HG03469 (cell line): ENCODE measurements around the gene LRCH3.
A peak's percentile ranks its signal among the peaks of the same experiment; 100 is the strongest.

ENCODE experiments used
- ATAC-seq: cut with Tn5 transposase; IDR thresholded peaks from one replicate; pipeline ENCODE4 v1.9.1; 2021; ENCODE audit warnings: mild to moderate bottlenecking, moderate library complexity, moderate number of reproducible peaks; ENCODE audit not compliant: unreplicated experiment

Gene LRCH3

GRCh38 chr3:197791113-197791891 lies at the start of gene LRCH3:
LRCH3 (plus strand) TSS chr3:197791254; CDS start chr3:197791279, 25 bp downstream.
- ATAC-seq = peak; percentile 42

GRCh38 chr3:197742787-197743186 lies 48.3 kb upstream of the LRCH3 start:
- no peak for ATAC-seq

- no peak for ATAC-seq
Measured at GRCh38 chr3:197746209-197746608, 44.8 kb upstream of the LRCH3 start.

DNA sequence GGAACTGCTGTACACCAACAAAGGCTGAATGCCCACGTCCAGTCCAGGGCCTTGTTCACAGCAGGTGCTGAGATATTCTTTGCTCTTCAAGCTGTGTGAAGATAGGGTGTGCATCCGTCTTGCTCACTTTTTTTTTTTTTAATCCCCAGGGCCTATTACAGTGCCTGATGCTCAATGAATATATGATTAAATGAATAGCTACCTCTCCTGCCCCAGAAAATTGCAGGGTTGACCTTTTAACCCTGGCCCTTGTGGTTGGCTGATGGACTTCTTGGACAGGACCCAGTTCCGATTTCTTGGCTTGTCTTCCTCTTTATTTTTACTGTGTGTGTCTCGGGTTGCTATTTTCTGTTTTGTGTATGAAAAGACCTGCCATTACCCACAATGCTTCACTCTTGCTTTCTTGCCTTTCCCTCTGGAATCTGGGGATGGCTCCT lies 44.2 kb upstream of the LRCH3 start:
- ATAC-seq = no peak

- ATAC-seq = no peak
Measured at GRCh38 chr3:197748597-197749314, 42.3 kb upstream of the LRCH3 start.

GRCh38 chr3:197749315-197749600 lies 41.8 kb upstream of the LRCH3 start:
- ATAC-seq = peak; percentile 12

- peak; percentile 62 for ATAC-seq
Measured at GRCh38 chr3:197749601-197750395, 41.3 kb upstream of the LRCH3 start, which contains the start of gene FYTTD1. FYTTD1 (plus strand) TSS chr3:197749883; CDS start chr3:197749972, 89 bp downstream.

DNA sequence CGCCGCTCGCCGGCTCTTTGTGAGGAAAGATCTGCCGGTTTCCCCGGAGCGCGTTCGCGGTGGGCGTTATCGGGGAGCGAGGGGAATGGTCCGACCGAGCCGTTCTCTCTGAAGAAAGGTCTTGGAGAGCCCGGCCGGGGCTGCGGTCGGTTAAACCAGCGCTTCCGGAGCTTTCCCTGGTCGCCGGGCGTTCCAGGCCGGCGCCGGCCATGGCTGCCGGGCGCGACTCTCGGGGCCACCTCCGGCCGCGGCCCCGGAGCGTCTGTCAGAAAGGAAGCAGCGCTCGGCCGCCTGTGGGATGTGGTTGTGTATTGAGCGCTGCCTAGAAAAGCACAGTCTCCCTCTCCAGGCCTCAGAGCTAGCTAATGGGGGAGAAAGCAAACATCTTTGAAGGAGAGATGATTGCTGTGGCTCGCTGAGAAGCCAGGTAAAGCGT lies 40.6 kb upstream of the LRCH3 start:
- ATAC-seq = peak; percentile 23

GRCh38 chr3:197750858-197751737 lies 40.0 kb upstream of the LRCH3 start:
- no peak for ATAC-seq

DNA sequence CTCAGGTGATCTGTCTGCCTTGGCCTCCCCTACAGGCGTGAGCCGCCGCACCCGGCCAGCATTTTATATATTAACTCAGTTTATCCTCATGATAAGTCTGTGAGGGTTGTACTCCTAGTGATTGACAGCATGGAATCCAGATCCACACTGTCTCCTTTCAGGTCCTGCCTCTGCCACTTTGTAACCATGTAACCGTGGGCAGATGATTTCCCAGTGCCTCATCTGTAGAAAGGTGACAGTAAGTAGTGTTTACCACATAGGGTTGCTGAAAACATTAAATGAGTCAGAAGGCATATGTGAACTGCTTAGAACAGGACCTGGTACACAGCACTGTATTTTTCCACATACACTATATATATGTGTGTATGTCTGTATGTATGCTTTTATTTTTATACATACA lies 38.9 kb upstream of the LRCH3 start:
- ATAC-seq = no peak

GRCh38 chr3:197753263-197753662 lies 37.8 kb upstream of the LRCH3 start:
- ATAC-seq = no peak

DNA sequence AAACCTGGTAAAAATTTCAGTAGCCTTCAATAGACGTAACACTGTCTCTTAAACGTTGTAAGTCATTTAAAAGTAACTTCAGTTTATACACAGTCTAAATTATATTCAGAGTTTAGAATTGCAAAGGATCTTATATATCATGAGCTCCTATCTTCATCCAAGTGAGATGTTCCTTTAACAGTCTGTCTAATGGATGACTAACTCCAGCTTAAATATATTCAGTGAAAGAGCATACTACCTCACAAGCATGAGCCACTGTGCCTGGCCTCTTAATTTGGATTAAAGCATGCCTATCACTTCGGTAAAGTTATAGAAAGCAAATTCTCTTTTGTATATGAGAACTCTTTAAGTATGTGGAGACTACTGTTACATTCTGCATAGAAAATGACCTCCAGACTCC lies 34.4 kb upstream of the LRCH3 start:
- ATAC-seq = no peak

DNA sequence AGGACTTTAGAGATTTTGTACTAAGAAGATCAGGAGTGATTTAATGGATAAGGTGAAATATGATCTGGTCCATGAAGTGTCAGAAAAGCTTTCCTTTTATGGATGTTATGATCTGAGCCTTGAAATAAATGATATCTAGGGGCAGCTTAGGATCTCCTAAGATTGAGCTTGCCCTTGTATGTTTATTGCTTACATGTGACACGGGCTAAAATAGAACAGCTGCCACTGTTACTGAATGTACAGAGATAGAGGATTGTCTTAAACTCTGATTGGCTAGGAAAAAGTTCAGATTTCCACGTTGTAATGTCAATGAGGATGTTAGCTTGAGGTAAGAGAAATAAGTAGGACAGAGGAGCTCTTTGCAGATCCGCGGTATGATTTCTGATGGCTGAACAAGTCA lies 32.5 kb upstream of the LRCH3 start:
- no peak for ATAC-seq

GRCh38 chr3:197761784-197762183 lies 29.3 kb upstream of the LRCH3 start:
- no peak for ATAC-seq

DNA sequence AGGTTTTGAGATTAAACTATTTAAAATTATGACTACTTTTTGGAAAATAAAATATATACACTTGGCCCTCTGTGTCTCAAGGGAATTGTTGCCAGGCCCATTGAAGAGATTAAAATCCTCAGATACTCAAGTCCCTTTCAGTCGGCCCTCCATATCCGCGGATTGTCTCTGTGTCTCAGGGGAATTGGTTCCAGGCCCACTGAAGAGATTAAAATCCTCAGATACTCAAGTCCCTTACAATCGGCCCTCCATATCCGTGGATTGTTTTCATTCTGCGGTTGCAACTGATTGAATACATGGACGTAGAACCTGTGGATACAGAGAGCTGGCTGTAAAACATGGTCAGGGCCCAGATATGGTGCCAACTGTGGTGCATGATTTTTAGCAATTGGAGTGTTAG lies 15.7 kb upstream of the LRCH3 start:
- ATAC-seq = no peak

- ATAC-seq = no peak
Measured at GRCh38 chr3:197782230-197782629, 8.8 kb upstream of the LRCH3 start.

DNA sequence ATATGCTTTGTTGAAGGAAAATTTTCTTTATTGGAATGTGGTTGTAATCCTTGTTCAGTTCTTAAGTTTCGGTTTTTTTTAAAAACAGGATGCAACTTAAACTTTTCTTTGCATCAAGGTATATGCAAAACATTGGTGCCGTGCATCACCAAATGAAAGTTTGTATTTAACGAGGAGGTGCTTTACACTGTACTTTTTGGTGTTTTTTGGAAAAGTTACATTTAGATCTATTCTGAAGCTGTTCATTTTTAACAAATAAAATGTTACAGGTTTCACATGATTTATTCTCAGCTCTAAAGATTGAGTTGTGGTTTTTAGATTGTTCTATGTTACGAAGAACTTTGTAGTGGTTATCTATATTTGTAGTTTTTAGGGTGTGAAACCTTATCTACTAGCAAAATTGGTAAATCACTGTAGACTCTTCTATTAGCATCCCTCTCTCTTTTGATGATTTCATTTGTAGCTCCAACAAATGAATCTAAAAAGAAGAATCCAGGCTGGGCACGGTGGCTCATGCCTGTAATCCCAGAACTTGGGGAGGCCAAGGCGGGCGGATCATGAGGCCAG lies 7.0 kb upstream of the LRCH3 start:
- ATAC-seq = no peak

- no peak for ATAC-seq
Measured at GRCh38 chr3:197787412-197787811, 3.6 kb upstream of the LRCH3 start.

- ATAC-seq = no peak
Measured at GRCh38 chr3:197789309-197789708, 1.7 kb upstream of the LRCH3 start.

DNA sequence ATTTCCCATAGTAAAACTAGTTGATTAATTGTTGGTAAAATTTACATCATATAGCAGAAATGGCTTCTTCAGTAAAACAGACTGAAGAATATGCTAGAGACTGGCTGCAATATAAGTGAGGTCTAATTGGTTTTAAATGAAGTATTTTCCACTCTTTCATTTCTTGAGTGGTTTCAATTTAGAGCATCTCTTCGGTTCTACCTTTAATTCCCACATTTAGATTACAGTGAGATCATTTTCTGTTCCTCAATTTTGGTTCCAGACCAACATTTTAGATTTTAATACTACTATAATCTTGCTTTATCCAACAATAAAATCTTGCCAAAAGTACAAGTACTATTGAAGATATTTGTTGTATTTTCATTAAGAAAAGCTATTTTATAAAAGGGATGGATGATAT lies 1.0 kb upstream of the LRCH3 start:
- ATAC-seq = no peak
